ENCODE data around the gene PDLIM3.

Gene PDLIM3, protein sequence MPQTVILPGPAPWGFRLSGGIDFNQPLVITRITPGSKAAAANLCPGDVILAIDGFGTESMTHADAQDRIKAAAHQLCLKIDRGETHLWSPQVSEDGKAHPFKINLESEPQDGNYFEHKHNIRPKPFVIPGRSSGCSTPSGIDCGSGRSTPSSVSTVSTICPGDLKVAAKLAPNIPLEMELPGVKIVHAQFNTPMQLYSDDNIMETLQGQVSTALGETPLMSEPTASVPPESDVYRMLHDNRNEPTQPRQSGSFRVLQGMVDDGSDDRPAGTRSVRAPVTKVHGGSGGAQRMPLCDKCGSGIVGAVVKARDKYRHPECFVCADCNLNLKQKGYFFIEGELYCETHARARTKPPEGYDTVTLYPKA

DNA sequence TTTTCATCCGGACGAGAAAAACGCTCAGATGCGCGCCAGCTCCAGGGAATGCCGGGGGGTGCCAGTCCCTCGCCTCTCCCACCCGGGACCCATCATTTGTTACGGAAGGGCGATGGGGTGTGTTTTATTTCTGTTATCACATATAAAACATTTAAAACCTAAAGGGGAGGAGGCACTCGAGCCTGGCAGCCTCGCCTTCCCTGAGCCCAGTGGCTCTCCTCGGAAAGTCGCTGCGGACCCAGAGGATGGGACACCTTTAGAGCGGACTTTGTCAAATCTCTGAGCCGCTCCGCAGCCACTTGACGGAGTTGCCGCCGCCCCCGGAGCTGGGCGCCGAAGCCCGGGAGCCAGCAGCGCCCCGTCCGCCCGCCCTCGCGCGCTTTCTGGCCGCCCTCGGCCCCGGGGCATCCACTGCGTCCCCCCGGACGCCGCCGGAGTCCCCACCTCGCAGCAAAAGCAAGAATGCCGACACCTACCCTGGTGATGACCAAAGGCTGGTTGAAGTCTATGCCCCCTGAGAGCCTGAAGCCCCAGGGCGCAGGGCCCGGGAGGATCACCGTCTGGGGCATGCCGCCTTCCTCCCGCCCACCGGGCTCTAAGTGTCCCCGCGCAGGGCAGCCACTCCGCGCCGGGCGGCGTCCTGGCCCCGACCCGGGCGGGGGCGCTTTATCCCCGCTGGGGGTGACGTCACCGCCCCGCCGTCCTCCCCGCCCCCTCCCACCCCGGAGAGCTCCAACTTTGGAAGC lies at the start of gene PDLIM3:
TSS of gene PDLIM3 (minus strand) at position 642 of the 746 bp plus-strand sequence. CDS start at position 569, 73 bp downstream.
- Histone ChIP-seq H3K36me3 (ENCODE audit: insufficient read depth, low read length) (no peaks in the 10 kb centered on the region), H3K9me3 (ENCODE audit: low read length) (no peaks in the 10 kb centered on the region), H3K27me3 (ENCODE audit: insufficient read depth, low read length) (peaks cover 17% of the 10 kb centered on the region), H2AFZ (ENCODE audit: low read depth, low read length) (peak within 1 kb of the TSS; percentile 92), H3K4me3 (ENCODE audit: low read length) (peak within 1 kb of the TSS; percentile 51), H3K4me1 (ENCODE audit: insufficient read depth, low read length) (peaks cover 21% of the 10 kb centered on the region)

DNA sequence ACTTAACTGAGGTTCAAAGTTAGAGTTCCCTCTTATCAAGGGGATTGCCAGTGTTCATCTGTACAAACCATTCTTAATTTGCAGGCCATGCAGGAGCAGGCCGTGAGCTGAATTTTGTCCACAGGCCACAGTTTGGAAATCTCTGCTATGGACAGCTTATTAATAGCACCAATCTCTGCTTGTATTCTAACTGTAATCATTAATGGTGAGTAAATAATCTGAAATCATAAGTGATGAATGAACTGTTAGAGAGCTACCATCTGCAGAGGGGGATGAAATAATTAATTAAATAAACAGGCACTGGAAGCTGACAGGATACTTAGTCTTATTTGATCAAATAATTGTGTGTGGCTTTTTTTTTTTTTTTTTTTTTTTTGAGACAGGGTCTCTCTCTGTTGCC lies 48.5 kb upstream of the PDLIM3 start:
- Histone ChIP-seq H3K4me3 (ENCODE audit: low read length) (no peak overlapping the region), H3K9me3 (ENCODE audit: low read length) (no peaks in the 10 kb centered on the region), H3K27me3 (ENCODE audit: insufficient read depth, low read length) (no peaks in the 10 kb centered on the region), H3K36me3 (ENCODE audit: insufficient read depth, low read length) (peaks cover 10% of the 10 kb centered on the region), H3K4me1 (ENCODE audit: insufficient read depth, low read length) (peaks cover 6% of the 10 kb centered on the region), H2AFZ (ENCODE audit: low read depth, low read length) (no peak overlapping the region)

DNA sequence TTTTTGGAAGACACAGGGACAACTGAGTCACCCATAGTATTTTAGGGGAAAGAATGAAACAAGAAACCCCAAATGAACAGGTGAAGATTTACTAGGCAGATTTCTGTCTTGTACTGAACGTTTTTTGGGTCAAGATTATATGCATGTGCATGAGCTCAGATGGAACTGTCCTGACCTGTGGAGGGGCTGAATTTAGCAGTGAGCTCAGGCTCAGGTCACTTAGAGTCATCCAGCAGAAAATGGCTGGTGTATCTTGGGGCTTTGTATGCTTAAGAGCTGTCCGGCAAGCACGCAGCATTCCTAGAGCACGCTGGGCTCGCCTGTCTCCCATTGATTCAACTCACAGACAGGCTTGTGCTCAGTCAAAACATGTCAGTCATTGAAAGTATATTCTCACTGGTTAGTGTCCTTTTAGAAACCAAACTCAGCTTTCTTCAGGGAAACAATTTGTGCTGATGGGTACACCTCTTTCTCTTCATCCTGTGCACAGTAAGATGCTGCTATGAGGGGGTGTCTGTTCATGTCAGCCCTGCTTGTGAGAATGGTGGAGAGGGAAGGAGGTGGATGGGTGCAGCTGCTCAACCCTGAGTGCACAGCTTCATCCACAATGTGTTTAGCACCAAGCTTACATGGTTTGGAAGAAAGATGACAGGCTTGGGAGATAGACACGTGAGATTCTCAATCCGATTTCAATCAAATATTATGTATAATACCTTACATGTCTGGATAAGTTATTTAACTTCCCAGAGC lies 47.5 kb upstream of the PDLIM3 start:
- Histone ChIP-seq H3K36me3 (ENCODE audit: insufficient read depth, low read length) (peaks cover 10% of the 10 kb centered on the region), H3K27me3 (ENCODE audit: insufficient read depth, low read length) (no peaks in the 10 kb centered on the region), H2AFZ (ENCODE audit: low read depth, low read length) (peak overlapping the region; percentile 5), H3K9me3 (ENCODE audit: low read length) (no peaks in the 10 kb centered on the region), H3K4me1 (ENCODE audit: insufficient read depth, low read length) (peaks cover 6% of the 10 kb centered on the region), H3K4me3 (ENCODE audit: low read length) (no peak overlapping the region)

DNA sequence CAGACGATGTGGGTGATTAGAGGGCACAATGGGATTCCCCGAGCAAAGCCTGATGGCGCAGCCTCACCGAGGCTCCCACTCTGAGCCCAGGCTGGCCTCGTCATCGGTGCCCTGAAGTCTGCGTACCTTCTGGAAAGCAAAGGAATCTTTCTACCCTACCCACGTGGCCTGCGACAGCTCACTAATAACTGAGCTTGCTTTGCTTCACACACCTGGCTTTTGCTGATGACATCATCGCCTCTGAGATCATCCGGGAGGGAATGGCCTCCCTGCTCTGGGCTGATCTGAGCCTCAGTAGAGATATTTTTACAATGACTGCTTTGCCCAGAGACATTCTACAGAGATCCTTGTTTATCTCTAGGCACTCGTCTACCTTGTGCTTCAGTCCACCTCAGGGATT lies 45.4 kb upstream of the PDLIM3 start:
- H3K36me3 ChIP-seq (ENCODE audit: insufficient read depth, low read length): peaks cover 3% of the 10 kb centered on the region
- H3K27me3 ChIP-seq (ENCODE audit: insufficient read depth, low read length): no peaks in the 10 kb centered on the region
- no peaks in the 10 kb centered on the region for H3K9me3 ChIP-seq (ENCODE audit: low read length)
- no peak overlapping the region for H2AFZ ChIP-seq (ENCODE audit: low read depth, low read length)
- H3K4me3 ChIP-seq (ENCODE audit: low read length): no peak overlapping the region
- H3K4me1 ChIP-seq (ENCODE audit: insufficient read depth, low read length): peaks cover 6% of the 10 kb centered on the region

DNA sequence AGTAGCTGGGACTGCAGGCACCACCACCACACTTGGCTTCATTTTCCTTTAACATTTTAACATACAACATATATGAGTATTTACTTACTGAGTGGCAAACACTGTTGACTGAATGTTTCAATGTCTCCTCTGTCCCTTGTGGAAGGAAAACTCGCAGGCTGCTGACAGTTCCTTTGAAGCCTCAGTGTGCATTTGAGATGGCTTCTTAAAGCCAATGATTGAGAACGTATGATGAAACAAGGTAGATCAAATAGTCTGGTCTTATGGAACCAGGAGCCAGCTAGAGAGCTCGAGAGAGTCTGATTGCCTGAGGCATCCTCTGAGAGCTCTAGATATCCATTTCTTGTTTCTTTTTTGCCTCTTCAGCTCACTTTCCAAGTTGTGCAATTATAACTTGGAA lies 43.0 kb upstream of the PDLIM3 start:
- Histone ChIP-seq H3K27me3 (ENCODE audit: insufficient read depth, low read length) (no peaks in the 10 kb centered on the region), H3K4me1 (ENCODE audit: insufficient read depth, low read length) (peaks cover 6% of the 10 kb centered on the region), H3K9me3 (ENCODE audit: low read length) (no peaks in the 10 kb centered on the region), H3K4me3 (ENCODE audit: low read length) (no peak overlapping the region), H3K36me3 (ENCODE audit: insufficient read depth, low read length) (no peaks in the 10 kb centered on the region), H2AFZ (ENCODE audit: low read depth, low read length) (no peak overlapping the region)

DNA sequence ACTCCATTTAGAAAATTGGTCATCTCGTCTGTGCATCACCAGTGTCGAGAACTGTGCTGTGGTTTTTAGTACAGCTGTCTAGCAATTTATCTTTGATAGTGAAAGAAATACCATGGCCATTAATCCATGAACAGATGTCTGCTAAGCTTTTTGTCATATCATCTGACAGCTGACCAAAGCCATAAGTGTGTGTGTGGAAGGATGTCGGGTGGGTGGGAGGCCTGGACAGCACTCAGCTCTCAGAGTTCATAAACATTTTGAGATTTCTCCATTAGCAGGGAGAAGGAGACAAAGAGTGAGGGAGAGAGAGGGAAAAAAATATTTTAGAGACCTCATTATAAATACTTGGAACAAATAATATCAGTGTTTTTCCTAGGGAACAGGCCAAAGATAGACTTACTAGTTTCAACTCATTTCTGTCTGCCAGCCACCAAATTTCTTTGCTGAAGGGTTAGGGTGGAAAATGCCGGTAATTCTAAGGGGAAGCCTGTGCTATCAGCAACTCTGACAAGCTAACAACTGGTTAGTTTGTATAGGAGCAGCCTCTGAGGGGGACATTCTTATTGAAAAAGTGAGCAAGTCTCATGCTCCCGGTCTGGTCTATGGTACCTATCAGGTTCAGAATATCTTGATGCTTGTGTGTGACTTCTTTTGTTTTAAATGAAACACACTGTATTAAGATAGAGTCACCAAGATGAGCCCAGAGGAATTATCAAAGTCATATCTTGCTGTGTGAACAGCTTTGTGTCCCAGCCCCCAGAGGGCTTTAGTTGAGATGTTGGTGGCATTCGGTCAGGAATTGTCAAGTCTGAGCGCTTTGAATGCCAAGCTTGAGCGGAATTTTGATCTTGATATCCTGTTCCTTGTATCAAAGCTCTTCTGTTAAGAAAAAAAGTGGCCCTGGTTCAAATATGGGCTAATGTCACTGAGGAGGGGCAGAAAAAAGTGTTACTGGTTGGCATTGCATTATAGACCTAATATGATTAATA lies 41.9 kb upstream of the PDLIM3 start:
- no peaks in the 10 kb centered on the region for H3K27me3 ChIP-seq (ENCODE audit: insufficient read depth, low read length)
- H3K36me3 ChIP-seq (ENCODE audit: insufficient read depth, low read length): no peaks in the 10 kb centered on the region
- H3K4me3 ChIP-seq (ENCODE audit: low read length): no peak overlapping the region
- no peaks in the 10 kb centered on the region for H3K4me1 ChIP-seq (ENCODE audit: insufficient read depth, low read length)
- H3K9me3 ChIP-seq (ENCODE audit: low read length): no peaks in the 10 kb centered on the region
- H2AFZ ChIP-seq (ENCODE audit: low read depth, low read length): no peak overlapping the region

DNA sequence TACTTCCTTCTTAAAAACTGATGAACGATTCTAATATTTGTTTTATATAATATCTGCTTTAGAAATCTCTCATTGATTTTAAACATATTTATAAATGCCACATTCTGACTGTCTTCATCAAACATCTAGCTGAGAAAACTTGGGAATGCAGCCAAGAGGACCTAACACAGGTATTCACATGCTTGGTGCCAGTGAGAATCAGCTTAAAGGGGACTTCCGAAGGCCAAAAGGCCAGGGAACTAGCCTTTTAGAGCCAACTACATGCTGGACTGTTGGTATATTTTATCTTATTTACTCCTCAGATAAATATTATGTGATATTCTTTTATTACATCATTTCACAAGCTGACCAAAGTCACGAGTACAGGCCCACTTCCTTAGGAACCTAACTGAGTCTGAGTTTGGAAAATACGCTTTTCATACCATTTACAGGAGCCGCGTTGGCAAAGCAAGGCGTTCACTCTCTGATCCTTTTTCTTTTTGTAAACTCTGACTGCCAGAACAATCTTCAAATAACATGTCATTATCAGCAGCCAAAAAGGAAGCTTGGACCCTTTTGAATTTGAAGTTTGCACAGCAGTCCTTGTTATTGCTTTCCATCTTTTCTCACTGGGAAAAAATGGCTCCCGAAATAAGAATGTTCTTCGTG lies 41.1 kb upstream of the PDLIM3 start:
- Histone ChIP-seq H2AFZ (ENCODE audit: low read depth, low read length) (no peak overlapping the region), H3K4me3 (ENCODE audit: low read length) (no peak overlapping the region), H3K36me3 (ENCODE audit: insufficient read depth, low read length) (no peaks in the 10 kb centered on the region), H3K27me3 (ENCODE audit: insufficient read depth, low read length) (no peaks in the 10 kb centered on the region), H3K4me1 (ENCODE audit: insufficient read depth, low read length) (no peaks in the 10 kb centered on the region), H3K9me3 (ENCODE audit: low read length) (no peaks in the 10 kb centered on the region)

DNA sequence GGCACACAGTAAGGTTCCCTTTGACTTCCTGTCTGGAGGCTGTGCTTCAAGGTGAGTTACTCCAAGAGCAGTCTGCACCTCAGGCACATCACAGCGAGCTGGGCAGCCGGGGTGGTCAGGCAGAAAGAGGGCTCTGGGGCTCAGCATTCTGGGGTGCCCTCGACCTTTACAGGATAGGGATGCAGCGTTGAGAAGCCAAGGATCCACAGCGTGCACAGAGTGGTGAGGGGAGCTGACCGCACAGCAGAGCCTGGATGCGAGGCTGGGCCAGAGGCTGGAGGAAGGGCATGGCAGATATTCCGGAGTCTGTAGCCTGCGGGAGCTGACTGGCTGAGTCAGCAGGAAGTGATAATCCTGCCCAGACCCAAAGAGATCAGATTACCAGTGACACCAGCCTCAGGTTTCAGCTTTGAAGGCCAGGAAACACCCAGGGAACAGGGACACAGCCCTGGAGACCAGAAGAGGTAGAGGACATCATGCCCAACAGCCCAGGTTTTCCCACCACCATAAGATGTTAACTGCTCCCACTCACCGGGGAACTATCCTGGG lies 38.4 kb upstream of the PDLIM3 start:
- Histone ChIP-seq H2AFZ (ENCODE audit: low read depth, low read length) (no peak overlapping the region), H3K4me3 (ENCODE audit: low read length) (no peak overlapping the region)

DNA sequence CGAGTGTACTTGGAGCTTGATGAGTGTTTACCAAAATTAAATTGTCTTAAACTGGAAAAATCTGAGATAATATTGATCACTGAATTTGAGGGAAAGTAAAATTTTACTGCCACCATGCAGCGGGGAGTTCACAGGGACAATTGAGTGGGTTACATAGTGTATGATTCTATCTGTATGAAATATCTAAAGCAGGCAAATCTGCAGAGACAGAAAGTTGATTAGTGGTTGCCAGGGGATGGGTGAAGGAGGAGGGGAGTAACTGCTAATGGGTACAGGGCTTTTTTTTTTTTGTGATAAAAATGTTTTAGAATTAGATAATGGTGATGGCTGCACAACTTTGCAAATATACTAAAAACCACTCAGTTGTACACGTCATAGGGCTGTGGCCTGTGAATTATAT lies 35.4 kb upstream of the PDLIM3 start:
- Histone ChIP-seq H3K4me3 (ENCODE audit: low read length) (no peak overlapping the region), H3K9me3 (ENCODE audit: low read length) (peaks cover 2% of the 10 kb centered on the region), H3K36me3 (ENCODE audit: insufficient read depth, low read length) (no peaks in the 10 kb centered on the region), H2AFZ (ENCODE audit: low read depth, low read length) (no peak overlapping the region), H3K27me3 (ENCODE audit: insufficient read depth, low read length) (no peaks in the 10 kb centered on the region), H3K4me1 (ENCODE audit: insufficient read depth, low read length) (peaks cover 12% of the 10 kb centered on the region)

More for the DNA sequence above, 38.4 kb upstream of the PDLIM3 start:
- no peaks in the 10 kb centered on the region for H3K27me3 ChIP-seq (ENCODE audit: insufficient read depth, low read length)
- H3K4me1 ChIP-seq (ENCODE audit: insufficient read depth, low read length): no peaks in the 10 kb centered on the region
- no peaks in the 10 kb centered on the region for H3K36me3 ChIP-seq (ENCODE audit: insufficient read depth, low read length)
- H3K9me3 ChIP-seq (ENCODE audit: low read length): peaks cover 2% of the 10 kb centered on the region

DNA sequence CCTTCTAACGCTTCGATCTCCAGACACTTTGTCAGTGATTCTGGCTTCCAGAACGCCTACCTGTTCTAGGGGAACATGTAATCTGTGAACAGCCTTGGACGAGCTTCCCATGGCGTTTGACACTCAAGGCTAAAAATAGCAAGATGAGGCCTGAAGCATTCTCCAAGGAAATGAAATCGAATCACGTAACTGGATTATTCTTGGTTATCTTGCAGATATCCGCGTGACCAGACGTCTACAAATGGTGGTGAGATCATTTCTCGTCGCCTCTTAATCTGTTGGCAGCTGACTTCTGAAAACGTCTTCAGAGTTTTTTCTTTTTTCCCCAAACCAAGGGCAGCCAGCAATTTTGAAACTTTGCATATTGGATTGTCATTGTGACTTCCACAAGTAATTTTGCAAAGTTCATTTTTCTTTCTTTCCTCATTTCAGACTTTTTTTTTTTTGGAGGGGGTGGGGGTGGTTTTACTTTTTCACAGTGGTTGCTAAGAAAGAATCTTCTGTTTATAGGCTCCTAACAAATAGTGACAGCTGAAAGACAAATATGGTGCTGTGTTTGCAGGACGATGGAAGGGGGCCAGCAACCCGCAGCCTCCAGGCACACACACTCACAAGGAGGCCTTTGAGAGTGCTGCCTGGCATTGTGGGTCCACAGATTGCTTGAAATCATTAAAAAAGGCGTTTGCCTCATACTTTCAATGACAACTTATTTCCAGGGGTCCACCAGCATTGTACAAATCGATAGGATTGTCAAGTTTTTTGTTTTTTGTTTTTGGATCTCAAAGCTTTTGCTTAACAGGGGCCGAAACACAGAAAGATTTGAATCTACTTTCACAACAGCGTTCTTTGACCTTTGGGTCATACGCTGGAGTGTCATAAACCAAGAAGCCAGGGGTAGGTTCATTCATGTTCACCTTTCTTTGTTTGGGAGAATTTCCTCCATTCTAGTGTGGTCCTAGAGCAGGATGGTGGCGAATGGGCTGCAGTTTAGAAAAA lies 32.4 kb upstream of the PDLIM3 start:
- Histone ChIP-seq H2AFZ (ENCODE audit: low read depth, low read length) (peak overlapping the region; percentile 16), H3K4me3 (ENCODE audit: low read length) (no peak overlapping the region), H3K9me3 (ENCODE audit: low read length) (peaks cover 2% of the 10 kb centered on the region), H3K4me1 (ENCODE audit: insufficient read depth, low read length) (peaks cover 12% of the 10 kb centered on the region), H3K27me3 (ENCODE audit: insufficient read depth, low read length) (no peaks in the 10 kb centered on the region), H3K36me3 (ENCODE audit: insufficient read depth, low read length) (no peaks in the 10 kb centered on the region)

DNA sequence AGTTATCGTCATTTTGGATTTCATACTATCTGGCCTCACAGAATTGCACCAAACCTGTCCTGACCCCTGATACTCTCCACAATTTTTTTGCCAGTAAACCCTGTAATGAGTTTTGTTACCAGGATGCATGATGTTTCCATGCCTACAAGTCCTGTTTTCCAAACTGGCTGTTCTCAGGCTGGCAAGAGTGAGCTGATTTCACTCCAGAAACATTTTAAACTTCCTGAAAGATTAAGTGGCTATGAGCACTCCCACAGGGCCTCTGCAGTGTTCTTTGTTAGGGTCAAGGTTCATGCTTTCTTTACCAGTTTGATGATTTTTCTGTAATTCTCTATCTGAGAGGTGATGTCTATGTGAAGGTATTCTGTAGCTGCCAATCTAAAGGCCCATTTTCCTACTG lies 31.7 kb upstream of the PDLIM3 start:
- Histone ChIP-seq H3K27me3 (ENCODE audit: insufficient read depth, low read length) (no peaks in the 10 kb centered on the region), H3K9me3 (ENCODE audit: low read length) (peaks cover 4% of the 10 kb centered on the region), H3K4me3 (ENCODE audit: low read length) (no peak overlapping the region), H2AFZ (ENCODE audit: low read depth, low read length) (no peak overlapping the region), H3K4me1 (ENCODE audit: insufficient read depth, low read length) (peaks cover 12% of the 10 kb centered on the region), H3K36me3 (ENCODE audit: insufficient read depth, low read length) (no peaks in the 10 kb centered on the region)

All from neuron (in vitro differentiated cells).